GM04504 (cell line): Measurements from ENCODE around the gene CAMK1G.

Source experiments
- DNase-seq: peaks from one replicate; pipeline ENCODE4 v3.0.0-alpha.2; 2012; ENCODE audit warnings: low read depth

Gene CAMK1G

DNA sequence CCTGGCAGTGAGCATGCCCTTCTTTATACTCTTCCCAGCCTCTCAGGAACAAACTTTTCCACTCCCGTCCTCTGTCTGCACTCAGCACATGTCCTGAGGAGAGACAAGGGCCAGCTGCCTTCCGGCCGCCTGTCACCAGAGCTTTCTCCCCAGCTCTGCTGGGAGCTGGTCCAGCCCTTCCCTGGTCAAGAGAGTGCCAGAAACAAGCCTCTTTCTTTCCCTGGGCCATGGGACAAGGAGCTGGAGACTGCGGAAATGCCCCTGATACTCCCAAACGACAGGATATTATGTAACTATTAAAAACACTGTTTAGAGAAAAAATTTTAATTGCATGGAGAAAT is 58.3 kb downstream of the CAMK1G start:
- DNase-seq = no peak

DNA sequence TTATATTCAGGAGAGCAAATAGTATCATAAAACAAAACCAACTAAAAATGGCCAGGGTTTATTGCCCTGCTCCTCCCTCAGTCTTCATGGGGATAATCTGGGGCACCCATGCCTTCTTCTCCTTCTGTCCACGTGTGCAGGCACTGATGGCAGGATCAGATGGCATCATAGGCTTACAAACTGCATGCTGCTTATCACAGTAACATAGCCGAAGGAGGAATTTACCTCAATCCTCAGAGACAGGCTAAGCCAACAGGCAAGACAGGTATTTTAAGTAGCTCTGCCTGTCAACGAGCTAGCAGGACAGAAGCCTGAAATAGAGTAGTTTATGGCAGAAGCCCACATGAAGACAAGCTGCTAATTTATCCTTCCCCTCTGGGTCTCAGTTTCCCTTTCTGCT is 59.3 kb downstream of the CAMK1G start:
- DNase-seq = no peak

DNA sequence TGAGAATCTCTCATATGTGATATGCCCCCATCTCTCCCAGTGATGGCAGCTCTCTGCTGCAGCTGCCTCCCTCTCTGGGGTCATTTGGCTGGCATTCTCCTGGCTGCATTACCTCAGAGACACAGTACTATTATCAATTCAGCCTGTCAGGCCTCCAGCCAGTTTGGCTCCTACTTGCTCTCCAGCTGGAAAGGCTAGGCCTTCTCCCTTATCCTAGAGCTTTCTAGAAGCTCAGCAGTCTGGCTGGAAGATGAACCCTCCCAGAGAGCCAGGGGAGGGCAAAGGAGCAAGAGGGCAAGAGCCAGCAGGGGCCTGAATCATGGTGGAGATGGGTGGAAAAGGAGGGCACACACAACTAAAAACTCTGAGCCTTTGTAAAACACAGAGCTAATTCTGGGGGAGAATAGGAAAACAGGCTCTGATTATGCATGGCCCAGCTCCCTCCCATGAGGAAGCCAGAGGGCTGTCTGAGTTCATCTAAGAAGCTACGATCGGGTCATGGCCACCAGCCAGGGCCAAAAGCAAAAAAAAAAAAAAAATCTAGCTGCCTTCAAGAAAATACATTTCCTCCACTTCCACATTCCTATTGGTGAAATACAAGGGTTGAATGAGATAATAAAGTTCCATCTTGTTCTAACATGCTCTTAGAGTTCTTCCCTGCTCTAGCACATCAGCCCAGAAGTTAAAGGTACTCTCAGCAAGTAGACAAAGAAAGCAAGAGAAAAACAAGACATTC is 59.9 kb downstream of the CAMK1G start:
- no peak for DNase-seq

DNA sequence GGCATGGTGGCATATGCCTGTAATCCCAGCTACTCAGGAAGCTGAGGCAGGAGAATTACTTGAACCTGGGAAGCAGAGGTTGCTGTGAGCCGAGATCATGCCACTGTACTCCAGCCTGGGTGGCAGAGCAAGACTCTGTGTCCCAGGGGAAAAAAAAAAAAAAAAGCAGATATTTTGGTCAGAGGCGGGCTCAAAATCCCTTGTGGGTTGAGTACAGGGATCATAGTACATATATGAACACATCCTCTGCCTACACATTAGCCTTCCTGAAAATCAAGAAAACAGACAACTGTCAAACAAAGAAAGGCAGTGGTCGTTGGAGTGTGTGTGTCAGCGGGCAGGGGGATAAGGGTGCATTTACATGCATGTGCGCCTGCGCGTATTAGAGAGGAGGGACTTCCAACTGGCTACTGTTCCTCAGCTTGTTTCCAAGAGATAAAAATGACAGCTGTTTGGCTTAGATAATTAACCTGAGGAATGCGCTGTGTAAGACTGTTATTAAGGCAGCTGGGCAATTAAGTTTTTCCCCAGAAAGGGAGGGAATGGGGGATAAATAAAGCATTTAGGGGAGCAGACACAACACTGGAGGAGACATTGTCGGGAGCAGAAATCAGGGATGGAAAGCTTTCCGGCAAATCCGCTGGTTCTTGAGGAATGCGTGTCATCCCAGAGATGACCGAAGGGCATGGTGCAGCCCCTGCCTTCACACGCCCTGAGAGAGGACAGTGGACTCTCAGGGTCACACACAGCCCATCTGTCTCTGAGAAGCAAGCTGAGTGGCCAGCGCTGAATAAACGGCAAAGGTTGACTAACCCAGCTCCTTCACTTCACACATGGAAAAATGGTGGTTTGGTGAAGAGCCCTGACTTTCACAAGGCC is 62.3 kb downstream of the CAMK1G start:
- no peak for DNase-seq

DNA sequence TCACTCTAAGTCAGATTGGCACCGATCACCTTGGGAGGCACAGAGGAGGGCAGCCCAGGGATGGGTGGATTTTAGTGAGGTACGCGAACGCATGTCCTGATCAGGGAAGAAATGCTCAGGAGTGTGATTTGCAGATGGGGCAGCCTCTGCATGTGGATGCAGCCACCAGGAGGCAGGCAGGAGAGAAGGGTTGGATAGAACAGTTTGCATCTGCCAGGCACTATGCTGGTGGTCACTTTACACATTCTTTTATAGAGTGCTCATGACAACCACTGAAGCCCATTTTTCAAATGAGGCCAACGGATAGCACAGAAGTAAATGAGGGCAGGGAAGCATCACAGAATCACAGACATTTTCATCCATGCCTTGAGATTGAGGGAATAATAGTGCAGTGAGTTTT is 63.0 kb downstream of the CAMK1G start:
- no peak for DNase-seq

DNA sequence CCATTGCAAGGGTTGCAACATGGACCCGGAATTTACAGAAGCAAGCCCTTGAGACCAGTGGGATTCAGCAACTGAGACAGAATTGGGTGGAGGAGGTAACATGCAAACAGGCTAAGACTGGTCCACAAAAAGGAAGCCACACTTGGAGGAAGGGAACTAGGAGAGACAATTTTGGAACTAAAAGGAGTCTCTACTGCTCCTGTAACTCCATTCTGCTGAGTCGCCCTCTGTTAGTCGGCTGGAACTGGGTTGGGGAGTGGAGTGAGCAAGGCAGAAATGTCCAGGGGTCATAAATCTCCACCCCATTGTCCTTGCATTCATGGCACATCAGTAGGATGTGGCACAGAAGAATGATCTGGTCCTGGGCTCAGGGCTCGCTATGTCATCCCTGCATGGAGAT is 63.6 kb downstream of the CAMK1G start:
- no peak for DNase-seq

DNA sequence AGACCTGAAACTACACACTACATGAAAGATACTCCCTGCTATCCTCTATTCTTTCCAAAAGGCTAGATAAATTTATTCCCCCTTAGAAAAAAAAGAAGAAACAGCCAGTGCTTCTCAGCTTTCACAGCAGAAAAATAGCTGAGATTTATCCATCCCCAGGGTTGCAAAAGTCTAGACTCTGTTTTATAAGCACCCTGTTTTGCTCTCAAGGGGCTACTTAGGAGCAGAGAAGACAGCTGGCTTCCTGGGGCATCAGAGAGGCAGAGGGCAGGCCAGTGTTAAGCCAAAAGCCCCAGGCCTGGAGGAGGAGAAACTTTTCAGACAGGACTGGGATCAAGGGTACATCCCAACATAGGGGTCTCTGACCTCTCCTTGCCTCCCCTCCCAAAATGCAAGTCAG is 64.8 kb downstream of the CAMK1G start:
- DNase-seq = no peak

DNA sequence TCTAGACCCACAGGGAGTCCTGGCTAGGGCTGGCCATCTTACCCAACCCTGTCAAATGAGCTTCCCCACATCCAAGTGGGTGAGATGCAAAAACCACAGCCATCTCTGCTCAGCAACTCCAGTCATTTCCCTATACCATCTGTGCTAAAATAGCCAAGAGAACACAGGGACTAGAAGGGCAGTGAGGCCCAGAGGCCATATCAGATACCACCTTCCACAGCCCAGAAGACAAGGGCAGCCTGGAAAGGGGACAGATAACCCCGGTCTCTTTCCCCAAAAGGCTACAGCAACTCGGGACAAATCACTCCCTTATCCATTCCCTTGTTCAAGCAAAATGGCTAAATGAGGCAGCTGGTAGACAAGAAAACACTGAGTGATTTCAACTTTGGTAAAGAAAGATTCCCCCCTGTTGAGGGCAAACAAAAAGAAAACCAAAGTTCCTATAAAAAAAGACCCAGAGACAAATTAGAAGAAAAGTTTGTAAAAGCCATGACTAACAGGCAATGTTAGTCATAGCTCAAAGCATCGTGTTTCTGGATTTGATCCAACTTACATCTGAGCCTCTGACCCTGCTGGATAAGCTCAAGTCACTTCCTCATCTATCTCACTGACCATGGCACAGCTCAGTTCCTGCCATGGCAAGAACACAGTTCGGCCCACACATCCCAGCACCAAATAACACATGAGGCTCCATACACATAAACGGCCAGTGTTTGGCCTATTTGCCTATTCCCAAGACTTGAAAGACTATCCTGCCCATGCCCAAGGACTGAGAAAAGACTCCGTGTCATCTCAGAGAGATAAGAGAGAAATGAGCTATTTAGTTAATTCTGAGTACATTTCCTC is 65.6 kb downstream of the CAMK1G start:
- peak; percentile 83 for DNase-seq

DNA sequence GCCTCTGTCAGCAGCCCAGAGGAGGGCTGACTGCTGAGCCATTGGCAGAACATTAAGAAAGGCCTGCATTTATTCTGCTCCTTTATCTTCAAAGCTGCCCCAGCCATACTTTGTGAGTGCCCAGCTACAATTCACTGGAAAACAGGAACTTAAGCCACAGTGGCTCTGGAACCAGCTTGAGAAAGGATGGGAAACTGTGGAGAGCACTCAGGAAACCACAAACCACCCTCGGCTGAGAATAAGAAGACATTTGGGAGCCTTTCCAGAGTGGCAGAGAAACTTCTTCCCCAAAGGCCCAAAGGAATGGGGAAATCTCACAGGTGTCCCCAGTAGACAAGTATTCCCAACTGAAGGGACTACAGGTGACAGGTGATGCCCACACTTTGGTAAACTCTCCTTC is 66.9 kb downstream of the CAMK1G start:
- no peak for DNase-seq

DNA sequence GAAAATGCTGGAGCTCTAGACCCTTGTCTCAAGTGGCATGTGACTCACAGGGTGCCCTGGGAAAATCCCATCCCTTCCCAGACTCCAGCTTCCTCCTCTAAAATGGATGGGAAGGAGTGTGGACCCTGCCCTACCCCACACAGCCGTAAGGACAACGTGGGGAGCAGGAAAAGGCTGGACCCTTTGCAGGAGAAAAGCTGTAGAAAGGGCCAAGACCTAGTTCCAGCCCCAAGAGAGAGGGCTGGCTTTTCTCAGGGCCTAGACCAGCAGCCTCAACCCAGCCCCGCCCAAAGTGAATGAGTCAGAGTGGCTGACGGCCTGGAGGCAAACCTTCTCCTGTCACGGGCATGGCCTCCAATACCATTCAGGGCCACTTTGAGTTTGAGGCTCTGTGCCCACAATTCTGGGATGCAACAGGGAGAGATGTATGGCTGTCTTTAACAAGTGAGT is 67.6 kb downstream of the CAMK1G start:
- no peak for DNase-seq

DNA sequence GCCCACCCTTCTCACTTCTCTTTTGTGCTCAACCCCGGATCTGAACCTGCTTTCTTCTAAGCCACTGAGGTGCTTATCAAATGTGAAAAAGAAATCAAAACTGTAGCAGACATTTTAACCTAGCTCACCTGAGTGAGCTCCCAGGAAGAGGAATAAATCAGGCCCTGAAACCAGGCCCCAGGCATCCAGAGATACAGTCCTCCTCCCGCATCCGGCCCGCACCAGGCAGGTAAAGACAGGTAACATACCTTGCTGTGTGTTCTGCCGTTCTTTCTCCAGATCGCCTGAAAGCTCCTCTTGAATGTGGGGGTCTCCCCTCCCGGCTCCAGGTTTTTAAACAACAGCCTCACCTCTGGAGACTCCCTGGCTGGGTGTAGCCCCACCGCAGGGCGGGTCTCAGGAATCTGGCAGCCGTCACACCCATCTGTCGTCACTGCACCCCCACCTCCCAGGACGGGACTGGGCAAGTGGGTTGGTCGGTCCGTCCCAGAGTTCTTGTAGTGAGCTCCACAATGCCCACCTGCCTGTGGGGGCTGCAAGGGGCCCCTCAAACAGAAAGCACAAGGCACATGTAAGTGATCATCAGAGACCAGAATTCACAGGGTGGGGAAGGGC is 68.7 kb downstream of the CAMK1G start, which contains the start of gene LAMB3:
Gene LAMB3, minus strand, starts transcription at position 305 of the 615 bp plus-strand sequence. CDS start 1,481 bp downstream, outside the sequence.
- no peak for DNase-seq

DNA sequence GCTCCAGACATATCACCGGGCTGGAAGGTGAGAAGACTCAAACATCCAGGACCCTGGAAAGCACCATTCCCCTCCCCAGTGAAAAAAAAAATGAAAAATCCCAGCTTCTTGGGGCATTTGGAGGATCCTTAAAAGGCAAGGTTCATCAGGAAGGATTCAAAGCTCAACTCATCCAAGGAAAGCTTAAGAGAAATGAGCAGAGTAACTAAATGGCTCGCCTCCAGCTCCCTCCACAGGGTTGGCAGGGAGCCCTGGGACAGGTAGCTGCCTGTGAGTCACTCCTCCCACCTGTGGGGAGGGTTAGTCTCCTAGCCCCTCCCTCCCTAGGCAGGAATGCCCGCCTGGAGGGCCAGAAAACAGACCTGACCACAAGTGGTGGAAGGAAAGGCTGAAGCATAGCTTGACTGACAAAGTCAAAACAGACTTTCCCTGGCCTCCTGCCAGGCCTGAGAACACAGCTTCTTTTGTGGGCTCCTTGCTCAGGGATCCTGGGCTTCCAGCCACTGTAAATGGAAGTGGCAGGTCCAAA is 69.4 kb downstream of the CAMK1G start:
- DNase-seq = no peak

DNA sequence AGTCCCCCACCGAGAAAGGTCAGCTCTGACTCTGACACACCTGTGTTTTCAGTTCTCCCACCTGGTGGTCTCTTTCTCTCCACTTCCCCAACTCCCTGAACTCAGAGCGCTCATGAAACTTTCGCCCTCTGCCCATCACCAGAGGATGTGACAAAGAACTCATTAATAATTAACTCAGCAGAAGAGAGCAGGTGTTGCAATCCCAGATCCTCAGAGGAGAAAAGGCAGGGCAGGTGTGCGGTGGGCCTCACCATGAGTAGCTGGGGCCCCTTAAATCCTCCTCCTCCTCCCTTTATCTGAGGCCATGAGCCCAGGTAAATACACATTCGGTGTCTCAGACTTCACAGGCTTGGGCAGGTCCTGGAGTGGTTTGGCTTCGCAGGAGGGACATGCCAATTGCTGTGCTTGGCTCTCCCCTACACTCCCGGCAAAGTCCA is 70.4 kb downstream of the CAMK1G start:
- DNase-seq = no peak

DNA sequence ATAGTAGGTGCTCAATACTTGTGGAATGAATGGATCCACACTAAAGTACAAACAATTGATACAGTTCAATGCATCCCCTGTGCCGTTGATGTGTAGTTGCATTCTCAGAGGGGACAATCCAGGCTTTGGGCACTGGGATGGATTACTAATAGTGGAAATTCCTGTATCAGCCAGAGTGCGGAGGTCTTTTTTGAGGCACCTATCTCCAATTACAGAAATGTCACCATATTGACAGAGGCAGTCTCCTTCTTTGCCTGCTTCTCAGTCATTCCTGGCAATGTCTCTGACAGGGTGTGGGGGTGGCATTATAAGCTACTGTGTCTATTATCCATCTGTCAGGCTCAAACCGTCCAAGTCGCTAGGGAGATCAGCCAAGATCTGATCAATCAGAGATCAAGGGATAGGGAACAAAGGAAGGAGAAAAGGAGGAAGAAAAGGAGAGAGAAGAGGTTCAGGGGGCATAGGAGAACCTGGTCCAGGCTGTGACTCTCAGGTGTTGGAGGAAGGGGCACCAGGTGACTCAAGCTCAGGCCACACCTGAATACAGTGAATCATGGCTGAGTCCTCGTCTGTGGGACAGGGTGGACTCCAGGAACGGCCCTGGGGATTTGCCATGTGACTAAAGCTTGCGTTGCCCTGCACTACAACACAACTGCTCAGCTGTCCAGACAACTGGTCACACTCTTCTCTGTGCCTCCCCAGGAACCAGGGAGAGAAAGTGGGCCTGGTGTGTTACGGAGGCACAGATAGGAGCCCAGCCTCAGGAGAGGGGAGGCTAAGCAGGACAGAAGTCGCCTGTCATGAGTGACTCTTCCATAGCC is 72.1 kb downstream of the CAMK1G start:
- no peak for DNase-seq

DNA sequence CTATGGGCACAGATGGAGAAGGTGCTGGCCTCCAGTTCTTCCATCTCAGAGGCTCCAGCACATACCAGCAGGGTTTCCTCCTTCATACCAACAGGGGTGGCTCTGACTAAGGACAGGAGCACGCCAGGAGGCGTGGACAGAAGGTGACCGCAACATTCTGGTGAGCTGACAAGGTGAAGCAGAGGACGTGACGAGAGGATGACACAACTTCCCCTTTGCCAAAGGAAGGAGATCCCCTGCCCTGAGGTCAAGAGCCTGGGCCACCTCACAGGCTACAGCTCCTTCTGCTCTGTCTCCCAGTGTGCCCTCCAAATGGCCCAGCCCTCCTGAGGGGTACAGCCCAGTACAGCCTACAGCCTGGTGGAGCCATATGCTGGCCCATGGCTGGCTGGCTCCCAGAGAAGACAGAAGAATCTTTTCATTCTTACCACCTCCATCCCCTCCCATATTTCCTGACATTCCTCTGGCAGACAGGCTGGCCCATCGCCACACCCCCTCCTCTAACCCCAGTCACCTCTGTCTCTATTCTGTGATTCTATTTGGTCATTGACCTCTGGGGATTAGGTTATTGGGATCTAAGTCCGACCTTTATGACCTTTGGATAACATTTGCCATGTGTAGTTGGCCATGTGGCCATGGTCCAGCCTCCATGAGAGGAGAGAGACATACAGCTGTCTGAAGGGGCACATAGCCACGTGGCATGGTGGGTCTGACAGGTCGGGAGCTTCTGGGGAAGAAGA is 73.8 kb downstream of the CAMK1G start:
- DNase-seq = no peak

DNA sequence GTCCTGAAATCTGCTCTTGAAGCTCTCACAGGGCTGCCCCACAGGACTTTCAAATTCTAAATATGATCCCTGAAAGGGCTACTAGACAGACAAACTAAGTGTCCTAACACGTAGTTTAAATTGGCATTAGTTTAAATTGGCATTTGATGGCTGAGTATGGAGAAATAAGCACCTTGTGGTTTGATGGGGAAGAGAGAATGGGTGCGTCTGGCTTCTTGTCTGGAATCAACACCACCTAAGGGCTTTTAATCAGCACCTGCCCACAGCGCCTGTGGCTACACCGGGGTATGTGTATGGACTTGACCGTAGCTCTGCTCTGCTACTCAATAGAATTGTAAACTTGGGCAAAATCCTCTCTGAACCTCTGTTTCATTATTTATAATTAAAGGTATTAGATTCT is 74.4 kb downstream of the CAMK1G start:
- DNase-seq = no peak

DNA sequence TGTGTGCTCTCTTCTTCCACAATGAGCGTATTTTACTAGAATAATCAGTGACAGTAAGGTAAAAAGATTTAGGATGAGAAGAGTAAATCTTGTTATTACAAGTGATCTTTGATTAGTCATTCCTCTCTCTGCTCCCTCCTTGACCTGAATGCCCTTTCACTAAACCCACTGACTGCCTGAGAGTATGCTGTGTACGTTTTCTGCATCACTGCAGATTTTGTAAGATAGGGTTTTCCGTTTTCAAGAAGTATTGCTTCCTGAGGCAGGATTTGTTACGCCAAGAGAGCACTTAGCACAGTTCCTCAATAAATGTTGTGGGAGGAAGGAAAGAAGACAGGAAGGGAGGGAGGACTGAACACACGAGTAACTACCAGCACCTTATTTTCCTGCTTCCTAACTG is 76.4 kb downstream of the CAMK1G start:
- DNase-seq = no peak

DNA sequence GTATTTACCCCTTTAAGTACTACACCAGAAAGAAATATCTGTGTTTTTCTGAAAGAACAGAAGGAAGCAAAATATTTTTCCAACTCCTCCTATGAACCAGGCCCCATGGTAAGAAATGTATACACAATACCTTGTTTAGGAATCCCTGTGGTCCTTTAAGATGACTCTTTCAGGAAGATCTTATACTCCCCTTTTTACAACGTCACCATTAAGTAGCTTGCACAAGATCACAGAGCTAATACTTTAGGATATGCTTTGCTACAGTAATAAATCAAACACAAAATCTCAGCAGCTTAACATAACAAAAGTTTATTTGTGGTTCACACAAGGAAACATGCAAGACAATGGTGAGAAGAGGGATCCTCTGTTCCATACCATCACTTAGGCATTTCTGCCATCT is 77.6 kb downstream of the CAMK1G start:
- no peak for DNase-seq

DNA sequence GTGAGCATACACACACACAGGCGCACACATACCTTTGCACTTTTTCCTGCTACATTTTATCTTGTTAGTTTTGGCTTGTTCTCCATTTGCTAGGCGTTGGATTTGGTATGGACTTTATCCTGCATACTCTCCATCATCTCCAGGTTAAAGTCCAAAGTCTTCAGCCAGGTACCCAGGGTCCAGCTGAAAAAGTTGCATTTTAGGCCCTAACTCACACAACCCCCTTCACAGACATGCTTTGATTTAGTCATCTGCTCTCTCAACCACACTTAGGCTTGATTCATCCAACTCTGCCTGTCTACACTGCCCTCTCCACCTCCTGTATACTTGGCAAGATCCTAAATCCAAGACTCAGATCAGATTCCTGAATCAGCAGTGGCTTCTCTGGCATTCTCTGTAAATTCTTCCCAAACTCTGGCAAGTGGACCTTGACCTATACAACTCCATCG is 79.4 kb downstream of the CAMK1G start:
- DNase-seq = no peak
